ENCODE results near the gene SLC2A11. TPM values are rescaled to one million over a fixed set of nuclear protein-coding genes. Genes with fewer than 3 reads are reported as not detected.

Gene SLC2A11
- total RNA-seq, 1 donor from 2014 or later: 13.2 TPM

Other genes starting within 250 kb of the SLC2A11 start
- gene DRICH1, start 225.6 kb upstream of the SLC2A11 start, total RNA-seq: 0.21 and 0.26 TPM in 2 replicates
- gene RGL4, start 166.9 kb upstream of the SLC2A11 start, total RNA-seq: 0.40 and 2.3 TPM in 2 replicates
- 3.0 and 3.2 TPM in 2 replicates for gene ZNF70, start 106.8 kb upstream of the SLC2A11 start, total RNA-seq
- gene VPREB3, start 103.5 kb upstream of the SLC2A11 start, total RNA-seq: 0.51 TPM in 1 of 2 replicates, not detected in the other
- 1.2 TPM in 1 of 2 replicates, not detected in the other for gene C22orf15, start 94.9 kb upstream of the SLC2A11 start, total RNA-seq
- 2.7 and 19.8 TPM in 2 replicates for gene CHCHD10, start 89.9 kb upstream of the SLC2A11 start, total RNA-seq
- 51.5 and 67.7 TPM in 2 replicates for gene MMP11, start 85.0 kb upstream of the SLC2A11 start, total RNA-seq
- gene SMARCB1, start 70.9 kb upstream of the SLC2A11 start, total RNA-seq: 58.8 and 62.9 TPM in 2 replicates
- gene DERL3, start 18.9 kb upstream of the SLC2A11 start, total RNA-seq: 1.5 and 4.6 TPM in 2 replicates
- gene MIF, start 36.5 kb downstream of the SLC2A11 start, total RNA-seq: 374 and 603 TPM in 2 replicates
- gene GSTT2B, start 103.3 kb downstream of the SLC2A11 start, total RNA-seq: 3.3 and 4.9 TPM in 2 replicates
- gene DDTL, start 109.0 kb downstream of the SLC2A11 start, total RNA-seq: not detected in 2 replicates
- gene DDT, start 116.6 kb downstream of the SLC2A11 start, total RNA-seq: 99.2 and 112 TPM in 2 replicates
- gene GSTT2, start 122.3 kb downstream of the SLC2A11 start, total RNA-seq: 1.7 TPM in 1 of 2 replicates, not detected in the other
- not detected in 2 replicates for gene GSTT4, start 147.6 kb downstream of the SLC2A11 start, total RNA-seq
- 25.7 and 28.0 TPM in 2 replicates for gene CABIN1, start 153.4 kb downstream of the SLC2A11 start, total RNA-seq

Measured in myocyte (in vitro differentiated cells).